Measurements from ENCODE around the gene GPR160. TPM values are rescaled to one million over a fixed set of nuclear protein-coding genes. Genes with fewer than 3 reads are reported as not detected.

GPR160 gene
- total and polyA plus RNA-seq, 9 of the 15 experiments (the other 6 are each of a cell fraction or from before 2014, with no cell fraction given), result 1.3 to 10.5 (median 8.3) TPM

DNA sequence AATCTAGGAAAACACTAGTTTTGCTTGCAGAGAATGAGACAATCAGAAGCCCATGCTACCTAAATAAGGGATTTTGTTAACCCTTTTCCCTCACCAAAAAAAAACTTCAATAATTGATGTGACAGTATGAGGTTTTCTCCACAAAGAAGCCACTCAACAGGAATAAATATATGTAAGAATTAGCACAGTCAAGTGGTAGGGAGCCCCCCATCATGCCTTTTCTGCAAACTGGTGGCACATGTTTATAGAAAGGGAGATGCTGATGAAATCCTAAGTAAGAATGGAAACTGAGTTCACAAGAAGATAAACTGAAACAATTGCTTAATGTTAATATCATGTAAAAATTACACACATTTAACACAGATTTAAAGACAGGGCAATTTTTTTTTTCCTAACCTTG, 92.7 kb downstream of the GPR160 start (continued):
- TF ChIP-seq, protein P1, sequence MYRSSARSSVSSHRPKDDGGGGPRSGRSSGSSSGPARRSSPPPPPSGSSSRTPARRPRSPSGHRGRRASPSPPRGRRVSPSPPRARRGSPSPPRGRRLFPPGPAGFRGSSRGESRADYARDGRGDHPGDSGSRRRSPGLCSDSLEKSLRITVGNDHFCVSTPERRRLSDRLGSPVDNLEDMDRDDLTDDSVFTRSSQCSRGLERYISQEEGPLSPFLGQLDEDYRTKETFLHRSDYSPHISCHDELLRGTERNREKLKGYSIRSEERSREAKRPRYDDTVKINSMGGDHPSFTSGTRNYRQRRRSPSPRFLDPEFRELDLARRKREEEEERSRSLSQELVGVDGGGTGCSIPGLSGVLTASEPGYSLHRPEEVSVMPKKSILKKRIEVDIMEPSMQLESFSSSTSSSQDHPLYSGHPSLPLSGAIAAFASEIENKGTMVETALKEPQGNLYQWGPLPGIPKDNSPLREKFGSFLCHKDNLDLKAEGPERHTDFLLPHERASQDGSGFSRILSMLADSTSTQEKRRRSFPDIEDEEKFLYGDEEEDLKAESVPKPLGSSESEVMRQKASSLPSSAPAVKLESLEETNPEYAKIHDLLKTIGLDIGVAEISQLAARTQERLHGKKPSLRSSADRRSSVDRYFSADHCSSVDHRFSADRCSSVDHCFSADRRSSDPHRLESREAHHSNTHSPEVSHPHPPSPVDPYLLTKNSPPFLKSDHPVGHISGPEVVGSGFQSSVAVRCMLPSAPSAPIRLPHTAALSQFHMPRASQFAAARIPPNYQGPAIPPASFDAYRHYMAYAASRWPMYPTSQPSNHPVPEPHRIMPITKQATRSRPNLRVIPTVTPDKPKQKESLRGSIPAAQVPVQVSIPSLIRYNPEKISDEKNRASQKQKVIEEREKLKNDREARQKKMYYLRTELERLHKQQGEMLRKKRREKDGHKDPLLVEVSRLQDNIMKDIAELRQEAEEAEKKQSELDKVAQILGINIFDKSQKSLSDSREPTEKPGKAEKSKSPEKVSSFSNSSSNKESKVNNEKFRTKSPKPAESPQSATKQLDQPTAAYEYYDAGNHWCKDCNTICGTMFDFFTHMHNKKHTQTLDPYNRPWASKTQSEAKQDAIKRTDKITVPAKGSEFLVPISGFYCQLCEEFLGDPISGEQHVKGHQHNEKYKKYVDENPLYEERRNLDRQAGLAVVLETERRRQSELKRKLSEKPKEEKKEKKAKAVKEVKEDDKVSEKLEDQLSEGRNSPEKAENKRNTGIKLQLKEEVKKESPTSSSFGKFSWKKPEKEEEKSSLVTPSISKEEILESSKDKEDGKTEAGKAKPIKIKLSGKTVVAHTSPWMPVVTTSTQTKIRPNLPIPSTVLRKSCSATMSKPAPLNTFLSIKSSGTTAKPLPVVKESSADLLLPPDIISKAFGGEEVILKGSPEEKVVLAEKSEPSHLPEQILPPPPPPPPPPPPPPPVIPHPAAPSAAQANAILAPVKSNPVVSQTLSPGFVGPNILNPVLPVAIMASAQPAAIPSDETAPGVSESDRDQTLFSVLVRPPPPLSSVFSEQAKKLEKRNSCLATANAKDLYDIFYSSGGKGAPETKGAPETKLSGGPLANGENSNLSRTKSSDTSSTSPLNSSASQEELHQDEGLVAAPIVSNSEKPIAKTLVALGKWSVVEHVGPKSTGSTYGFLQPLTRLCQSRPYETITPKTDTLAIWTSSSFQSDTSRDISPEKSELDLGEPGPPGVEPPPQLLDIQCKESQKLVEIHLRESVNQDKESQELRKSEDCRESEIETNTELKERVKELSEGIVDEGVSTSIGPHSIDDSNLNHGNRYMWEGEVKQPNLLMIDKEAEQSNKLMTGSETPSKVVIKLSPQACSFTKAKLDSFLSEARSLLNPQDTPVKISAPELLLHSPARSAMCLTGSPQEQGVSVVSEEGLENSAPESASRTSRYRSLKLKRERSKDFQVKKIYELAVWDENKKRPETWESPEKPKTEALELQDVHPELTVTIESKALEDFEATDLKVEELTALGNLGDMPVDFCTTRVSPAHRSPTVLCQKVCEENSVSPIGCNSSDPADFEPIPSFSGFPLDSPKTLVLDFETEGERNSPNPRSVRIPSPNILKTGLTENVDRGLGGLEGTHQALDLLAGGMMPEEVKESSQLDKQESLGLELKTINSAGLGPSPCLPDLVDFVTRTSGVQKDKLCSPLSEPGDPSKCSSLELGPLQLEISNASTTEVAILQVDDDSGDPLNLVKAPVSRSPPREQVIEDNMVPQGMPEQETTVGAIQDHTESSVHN (IDR thresholded peaks at IDR 0.05; ENCODE audit: borderline replicate concordance in 1 of 2, low read depth in 1 of 2), result no peak
- TF ChIP-seq KLF1 (tag; IDR thresholded peaks at IDR 0.05) (no peak), BCL6 (CRISPR knock-in tag; IDR thresholded peaks at IDR 0.05) (no peak), NFIX (CRISPR knock-in tag; IDR thresholded peaks at IDR 0.05; ENCODE audit: low read depth) (no peak), ZBTB17 (CRISPR knock-in tag; IDR thresholded peaks at IDR 0.05) (no peak), HMG20A (CRISPR knock-in tag; conservative IDR thresholded peaks at IDR 0.05) (no peak), COPS2 (conservative IDR thresholded peaks at IDR 0.05) (no peak), TAF9B (IDR thresholded peaks at IDR 0.05; ENCODE audit: partially characterized antibody) (no peak), EP300 (IDR thresholded peaks at IDR 0.05; ENCODE audit: low read length) (no peak; the same call in 1 of the 2 replicates), C11orf30 (IDR thresholded peaks at IDR 0.05; ENCODE audit: low read depth) (no peak), NFE2 (IDR thresholded peaks at IDR 0.05; ENCODE audit: low read depth) (no peak)
- TF ChIP-seq, protein P2, sequence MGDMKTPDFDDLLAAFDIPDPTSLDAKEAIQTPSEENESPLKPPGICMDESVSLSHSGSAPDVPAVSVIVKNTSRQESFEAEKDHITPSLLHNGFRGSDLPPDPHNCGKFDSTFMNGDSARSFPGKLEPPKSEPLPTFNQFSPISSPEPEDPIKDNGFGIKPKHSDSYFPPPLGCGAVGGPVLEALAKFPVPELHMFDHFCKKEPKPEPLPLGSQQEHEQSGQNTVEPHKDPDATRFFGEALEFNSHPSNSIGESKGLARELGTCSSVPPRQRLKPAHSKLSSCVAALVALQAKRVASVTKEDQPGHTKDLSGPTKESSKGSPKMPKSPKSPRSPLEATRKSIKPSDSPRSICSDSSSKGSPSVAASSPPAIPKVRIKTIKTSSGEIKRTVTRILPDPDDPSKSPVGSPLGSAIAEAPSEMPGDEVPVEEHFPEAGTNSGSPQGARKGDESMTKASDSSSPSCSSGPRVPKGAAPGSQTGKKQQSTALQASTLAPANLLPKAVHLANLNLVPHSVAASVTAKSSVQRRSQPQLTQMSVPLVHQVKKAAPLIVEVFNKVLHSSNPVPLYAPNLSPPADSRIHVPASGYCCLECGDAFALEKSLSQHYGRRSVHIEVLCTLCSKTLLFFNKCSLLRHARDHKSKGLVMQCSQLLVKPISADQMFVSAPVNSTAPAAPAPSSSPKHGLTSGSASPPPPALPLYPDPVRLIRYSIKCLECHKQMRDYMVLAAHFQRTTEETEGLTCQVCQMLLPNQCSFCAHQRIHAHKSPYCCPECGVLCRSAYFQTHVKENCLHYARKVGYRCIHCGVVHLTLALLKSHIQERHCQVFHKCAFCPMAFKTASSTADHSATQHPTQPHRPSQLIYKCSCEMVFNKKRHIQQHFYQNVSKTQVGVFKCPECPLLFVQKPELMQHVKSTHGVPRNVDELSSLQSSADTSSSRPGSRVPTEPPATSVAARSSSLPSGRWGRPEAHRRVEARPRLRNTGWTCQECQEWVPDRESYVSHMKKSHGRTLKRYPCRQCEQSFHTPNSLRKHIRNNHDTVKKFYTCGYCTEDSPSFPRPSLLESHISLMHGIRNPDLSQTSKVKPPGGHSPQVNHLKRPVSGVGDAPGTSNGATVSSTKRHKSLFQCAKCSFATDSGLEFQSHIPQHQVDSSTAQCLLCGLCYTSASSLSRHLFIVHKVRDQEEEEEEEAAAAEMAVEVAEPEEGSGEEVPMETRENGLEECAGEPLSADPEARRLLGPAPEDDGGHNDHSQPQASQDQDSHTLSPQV (IDR thresholded peaks at IDR 0.05), result 0 out of 2 replicates have a peak, but pooled peaks have one; percentile 28
- TF ChIP-seq, protein P3, sequence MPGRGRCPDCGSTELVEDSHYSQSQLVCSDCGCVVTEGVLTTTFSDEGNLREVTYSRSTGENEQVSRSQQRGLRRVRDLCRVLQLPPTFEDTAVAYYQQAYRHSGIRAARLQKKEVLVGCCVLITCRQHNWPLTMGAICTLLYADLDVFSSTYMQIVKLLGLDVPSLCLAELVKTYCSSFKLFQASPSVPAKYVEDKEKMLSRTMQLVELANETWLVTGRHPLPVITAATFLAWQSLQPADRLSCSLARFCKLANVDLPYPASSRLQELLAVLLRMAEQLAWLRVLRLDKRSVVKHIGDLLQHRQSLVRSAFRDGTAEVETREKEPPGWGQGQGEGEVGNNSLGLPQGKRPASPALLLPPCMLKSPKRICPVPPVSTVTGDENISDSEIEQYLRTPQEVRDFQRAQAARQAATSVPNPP (IDR thresholded peaks at IDR 0.05; ENCODE audit: borderline replicate concordance, insufficient read depth, insufficient read length), result no peak
- TF ChIP-seq, protein P4, sequence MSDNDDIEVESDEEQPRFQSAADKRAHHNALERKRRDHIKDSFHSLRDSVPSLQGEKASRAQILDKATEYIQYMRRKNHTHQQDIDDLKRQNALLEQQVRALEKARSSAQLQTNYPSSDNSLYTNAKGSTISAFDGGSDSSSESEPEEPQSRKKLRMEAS (CRISPR knock-in tag; IDR thresholded peaks at IDR 0.05), result no peak

Measured in K562 (cell line).